Anterior cingulate cortex (tissue), 58 donors: ENCODE data around the gene ITCH.
A peak's percentile ranks its signal among the peaks of the same experiment; 100 is the strongest.

Experiments used
- DNase-seq, 58 donors: peaks; one replicate each; lab custom pipeline; 2025; lab: John Stamatoyannopoulos, UW

ITCH gene

DNA sequence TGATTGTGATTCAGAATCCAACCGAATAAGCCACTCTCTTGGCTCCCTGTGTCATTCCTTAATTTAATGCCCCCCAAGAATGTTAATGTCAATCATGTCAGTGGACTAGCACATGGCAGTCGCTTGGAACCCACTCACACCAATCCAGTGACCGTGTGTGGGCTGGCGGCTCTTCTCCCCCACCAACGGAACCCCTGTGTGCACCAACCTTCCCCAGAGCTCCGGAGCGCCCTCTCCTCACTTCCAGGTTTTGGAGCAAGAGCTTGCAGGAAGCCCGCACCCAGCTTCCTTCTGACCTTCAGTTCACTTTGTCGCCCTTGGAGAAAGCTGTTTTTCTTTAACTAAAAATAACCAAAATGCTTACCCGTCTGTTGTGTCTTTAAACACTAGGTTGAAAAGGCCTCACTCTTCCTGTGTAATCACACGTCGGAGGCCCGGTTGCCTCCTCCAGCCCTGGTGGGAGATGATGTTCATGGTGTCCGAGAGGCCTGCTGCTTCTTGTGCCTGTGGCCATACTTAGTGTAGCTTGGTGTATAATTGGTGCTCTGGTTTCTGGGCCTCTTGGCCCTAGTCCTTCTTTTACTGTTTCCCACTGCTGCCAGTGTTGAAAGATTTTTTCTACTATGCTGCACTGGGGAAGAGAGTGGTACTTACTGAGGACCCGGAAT is 177.7 kb downstream of the ITCH start:
- no peak for DNase-seq

DNA sequence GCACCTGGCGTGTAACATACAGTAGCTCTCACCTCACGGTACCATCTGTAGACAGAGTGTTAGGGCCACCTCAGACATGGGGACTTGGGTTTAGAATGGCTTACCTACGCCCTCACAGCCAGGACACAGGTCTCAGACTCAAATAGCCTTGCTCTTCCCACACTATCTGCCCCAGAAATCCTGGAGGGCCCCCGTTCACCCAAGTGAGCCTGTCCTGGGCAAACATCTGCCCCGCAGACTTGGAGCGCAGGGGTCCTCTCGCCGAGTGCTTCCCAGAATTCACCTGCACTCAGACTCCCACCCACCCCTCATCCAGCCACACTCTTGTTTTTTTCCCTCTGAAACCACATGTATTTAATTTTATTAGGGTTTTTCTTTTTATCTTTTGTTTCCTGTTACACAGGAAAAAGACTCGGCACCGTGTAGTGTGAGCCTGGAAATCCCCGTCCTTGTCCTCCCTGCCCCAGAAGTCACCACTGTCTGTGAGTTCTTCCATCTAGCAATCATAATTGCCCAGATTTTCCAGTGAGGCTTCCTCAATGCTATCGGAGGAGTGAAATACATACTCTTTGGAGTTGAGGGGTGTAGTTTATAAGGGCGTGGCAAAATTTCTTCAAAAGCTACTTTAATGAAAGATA is 178.3 kb downstream of the ITCH start:
- DNase-seq = no peak

DNA sequence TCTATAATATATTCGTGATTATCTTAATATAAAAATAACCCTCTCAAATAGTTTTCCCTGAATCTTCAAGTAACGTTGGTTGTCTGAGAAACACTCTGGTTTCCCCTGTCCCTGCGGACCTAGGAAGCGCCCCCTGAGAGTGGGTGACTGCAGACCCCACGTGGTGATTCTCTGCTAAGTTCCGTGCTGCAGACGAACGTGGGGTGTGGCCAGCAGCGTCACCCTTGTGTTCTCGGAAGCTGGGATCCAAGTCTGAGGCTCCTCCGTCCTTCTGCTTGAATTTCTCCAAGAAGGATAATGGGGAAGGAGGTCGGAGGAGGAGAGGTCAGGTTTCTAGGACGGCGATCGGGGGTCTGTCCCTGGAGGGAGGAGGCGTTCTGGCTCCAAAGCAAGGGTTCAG is 178.8 kb downstream of the ITCH start:
- DNase-seq = no peak

DNA sequence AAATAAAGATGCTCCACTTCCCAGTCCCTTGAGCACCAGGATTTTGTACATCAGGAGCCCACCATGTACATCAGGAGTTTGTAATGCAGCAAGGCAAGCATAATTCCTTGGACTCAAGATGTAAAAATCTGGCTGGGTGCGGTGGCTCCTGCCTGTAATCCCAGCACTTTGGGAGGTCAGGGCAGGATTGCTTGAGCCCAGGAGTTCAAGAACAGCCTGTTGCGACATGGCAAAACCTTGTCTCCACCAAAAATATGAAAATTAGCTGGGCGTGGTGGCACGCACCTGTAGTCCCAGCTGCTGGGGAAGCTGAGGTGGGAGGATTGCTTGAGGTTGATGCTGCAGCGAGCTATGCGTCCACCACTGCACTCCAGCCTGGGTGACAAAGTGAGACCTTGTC is 179.4 kb downstream of the ITCH start:
- DNase-seq = no peak

DNA sequence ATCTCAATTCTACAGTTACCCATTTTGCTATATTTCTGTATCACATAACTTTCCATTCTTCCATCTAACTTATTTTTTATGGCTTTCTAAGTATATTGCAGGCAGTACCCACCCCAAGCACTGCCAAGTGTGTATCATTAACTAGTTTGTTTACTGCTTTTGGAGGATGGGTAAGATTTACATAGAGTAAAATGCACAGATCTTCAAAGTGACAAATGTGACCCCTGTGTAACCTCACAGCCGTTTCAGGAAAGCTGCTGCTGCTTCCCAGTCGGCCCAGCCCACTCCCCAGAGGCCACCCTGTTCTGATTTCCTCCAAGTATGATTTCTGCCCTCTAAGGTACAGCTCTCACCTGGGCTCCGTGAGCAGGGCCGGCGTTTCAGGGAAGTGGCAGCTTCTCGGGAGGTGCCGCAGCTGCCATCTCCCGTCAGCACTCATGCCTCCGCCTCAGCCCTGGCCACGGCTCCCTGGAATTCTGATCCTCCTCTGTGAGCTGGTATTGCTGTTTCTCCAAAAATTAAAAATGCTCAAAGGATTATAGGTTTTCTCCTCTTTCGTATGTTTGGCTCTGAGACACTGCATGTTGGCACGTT is 180.5 kb downstream of the ITCH start:
- no peak for DNase-seq

DNA sequence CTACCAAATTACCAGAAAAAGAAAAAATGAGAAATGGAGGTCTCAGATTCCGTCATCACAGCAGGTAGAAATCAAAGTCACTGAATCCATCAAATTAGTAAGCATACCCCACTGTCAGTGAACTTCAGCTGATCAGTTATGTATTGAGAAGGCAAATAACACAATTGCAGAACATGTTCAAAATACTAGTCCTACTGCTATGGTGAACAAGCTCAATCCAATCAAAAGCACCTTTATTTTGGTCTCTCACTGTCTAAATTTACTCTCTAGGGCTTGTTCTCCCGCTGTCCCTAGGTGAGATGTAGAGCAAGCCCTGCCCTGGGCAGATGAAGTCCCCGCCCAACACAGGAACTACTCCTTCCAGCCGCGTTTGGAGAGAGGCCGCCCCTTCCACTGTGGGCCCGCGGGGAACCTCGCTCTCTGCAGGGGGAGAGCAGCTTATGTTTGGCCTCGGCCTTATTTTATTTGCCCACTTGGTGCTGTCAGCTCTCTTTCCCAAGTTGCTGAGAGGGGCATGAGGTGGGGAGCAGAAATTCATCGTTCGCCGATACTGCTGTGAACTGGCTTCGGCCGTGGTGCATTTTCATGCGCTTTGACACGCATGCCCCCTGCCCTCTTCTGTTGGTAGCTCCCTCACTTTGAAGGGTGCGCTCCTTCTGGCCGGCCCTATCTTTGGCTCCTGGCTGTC is 181.2 kb downstream of the ITCH start:
- DNase-seq = no peak

DNA sequence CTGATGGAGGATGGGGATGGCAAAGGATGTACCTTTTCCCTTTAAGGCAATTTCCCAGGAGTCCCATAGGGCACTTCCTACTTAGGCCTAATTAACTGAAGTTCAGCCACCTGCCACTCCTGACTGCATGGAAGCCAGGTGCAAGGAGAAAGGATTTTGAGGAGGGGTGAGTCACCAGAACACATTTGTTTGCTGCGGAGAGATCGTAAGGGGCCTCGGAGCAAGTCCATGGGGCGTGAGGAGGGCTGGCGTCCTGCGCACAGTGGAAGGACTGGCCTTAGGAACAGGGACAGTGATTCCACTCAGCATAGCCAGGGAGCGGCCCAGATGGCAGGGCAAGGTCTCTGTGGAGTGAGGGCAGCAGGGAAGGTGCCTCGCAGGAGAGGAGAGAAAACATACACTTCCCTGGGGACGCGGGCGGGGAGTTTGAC is 183.7 kb downstream of the ITCH start:
- no peak for DNase-seq

DNA sequence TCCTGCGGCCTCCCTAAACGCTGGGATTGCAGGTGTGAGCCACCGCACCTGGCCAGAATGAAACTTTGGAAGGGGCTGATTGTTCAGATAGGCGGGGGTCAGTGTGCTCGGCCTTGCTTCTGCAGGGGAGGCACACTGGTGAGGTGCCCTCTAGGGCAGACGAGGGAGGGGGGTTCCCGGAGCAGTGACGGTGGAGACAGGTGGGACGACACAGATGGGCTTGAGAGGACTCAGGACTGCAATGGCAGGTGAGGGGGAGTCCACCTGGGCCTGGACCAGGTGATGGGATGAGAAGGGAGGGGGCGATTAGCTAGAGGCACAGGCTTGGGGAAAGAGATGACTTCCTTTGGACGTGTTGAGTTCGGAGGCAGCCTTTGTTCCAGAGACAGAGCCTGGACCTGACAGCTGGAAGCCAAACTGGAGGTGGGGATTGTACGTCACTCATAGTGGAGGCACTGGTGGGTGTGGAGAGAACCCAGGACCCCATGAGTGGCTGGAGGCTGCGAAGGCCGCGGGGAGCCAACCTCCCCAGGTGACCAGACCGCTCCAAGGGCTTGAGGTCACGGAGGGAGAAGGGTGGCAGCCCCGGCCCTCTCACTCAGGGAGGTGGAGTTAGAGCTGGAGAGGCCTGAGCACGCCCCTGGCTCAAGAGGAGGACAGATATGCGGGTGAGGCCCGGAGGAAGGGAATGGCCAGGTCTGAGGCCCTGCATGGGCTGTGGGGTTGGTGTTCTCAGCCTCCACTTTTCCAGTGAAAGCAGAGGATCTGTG is 185.0 kb downstream of the ITCH start:
- no peak for DNase-seq

DNA sequence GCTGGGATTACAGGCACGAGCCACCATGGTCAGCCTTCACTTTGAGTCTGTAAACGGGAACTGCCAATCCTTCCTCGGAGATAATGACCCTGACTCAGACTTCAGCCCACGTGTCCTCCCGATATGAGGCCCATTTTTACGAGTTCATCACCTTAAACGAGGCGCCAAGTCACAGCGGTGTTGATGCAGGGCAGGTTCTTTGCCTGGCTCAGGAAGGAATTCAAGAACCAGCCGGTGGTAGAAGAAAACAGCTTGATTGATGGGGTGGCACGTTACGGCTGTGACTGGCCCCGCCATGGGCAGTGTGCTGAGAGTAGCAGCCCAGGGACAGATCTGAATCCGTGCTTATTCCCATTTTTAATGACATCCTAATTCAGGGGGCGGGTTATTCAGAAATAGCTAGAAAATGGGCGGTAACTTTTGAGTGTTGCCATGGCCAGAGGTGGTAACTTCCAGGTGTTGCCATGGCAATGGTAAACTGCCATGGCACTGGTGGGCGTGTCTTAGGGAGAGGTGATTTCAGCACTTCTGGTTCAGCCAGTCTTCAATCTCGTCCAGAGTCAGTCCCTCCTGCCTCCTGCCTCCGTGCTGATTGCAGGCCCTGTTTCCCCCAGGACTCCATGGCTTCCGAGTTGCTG is 186.3 kb downstream of the ITCH start:
- DNase-seq = no peak

DNA sequence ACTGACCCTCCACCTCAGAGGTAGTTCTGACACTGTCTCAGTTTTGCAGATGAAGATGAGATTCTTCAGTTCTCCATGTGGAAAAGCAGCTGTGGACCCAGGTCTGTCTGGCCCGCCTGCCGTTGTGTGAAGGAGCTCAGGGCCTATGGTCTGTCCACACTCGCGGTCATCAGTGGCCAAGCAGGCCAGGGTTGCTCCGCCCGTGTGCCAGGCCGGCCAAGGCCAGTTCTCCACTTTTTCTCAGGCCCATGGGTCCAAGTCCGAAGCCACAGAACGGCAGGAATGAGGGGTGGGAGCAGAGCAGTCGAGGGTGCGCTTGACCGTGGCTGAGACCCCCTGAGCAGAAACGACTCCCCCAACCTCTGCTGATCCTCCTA is 186.8 kb downstream of the ITCH start:
- no peak for DNase-seq

DNA sequence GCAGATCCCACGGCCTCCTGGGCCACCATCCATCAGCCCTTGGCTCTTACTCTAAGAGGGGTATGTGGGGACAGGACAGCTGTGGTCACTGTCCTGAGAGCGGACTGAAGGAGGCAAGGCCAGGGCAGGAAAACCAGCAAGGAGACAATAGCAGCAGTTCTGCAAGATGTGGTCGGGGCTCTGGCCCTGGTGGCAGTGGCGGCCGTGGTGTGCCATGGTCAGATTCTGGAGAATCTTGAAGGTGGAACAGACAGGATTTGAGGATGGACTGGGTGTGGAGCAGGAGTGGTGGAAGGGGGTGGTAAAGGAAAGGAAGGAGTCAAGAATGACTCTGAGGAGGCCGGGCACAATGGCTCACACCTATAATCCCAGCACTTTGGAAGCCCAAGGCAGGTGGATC is 189.5 kb downstream of the ITCH start:
- DNase-seq = no peak

DNA sequence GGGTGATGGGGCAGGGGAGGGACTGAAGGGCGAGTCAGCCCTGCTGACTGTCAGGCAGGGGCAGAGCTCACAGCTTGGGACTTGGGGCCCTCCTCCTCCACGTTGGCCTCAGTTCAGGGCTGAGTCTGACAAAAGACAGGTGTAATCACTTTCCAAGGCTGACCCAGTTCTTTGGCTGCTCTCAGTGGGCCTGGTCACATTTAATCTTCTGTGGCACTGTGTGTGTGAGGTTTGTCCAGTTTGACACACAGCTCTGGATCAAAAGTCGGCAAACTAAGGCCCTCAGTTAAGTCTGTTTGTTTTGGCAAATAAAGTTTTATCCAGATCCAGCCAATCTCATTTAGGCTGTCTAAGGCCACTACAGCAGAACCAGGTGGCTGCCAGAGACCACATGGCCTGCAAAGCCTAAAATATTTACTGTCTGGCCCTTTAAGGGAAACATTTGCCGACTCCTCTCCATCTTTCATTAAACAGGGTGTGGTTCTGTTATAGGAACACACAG is 190.3 kb downstream of the ITCH start:
- DNase-seq = no peak

DNA sequence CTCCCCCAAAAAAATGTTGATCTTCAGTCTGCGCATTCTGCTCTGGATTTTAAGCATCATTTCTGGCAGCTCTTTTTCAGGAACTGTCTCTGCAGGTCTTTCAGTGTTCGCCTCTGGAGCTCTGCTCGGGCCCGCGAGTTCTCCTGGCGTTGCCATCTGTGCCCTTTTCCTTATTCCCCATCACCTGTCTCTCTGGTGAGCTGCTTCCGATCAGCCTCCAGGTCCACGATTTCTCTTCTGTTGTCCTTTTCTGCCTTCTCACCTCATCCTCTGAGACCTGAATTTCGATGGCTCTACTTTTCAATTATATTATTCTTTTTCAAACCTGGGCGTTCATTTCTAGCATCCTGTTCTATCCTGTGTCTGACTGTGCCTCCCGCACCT is 194.9 kb downstream of the ITCH start:
- peak in 2 of 58 donors; percentile 39 to 42 for DNase-seq

DNA sequence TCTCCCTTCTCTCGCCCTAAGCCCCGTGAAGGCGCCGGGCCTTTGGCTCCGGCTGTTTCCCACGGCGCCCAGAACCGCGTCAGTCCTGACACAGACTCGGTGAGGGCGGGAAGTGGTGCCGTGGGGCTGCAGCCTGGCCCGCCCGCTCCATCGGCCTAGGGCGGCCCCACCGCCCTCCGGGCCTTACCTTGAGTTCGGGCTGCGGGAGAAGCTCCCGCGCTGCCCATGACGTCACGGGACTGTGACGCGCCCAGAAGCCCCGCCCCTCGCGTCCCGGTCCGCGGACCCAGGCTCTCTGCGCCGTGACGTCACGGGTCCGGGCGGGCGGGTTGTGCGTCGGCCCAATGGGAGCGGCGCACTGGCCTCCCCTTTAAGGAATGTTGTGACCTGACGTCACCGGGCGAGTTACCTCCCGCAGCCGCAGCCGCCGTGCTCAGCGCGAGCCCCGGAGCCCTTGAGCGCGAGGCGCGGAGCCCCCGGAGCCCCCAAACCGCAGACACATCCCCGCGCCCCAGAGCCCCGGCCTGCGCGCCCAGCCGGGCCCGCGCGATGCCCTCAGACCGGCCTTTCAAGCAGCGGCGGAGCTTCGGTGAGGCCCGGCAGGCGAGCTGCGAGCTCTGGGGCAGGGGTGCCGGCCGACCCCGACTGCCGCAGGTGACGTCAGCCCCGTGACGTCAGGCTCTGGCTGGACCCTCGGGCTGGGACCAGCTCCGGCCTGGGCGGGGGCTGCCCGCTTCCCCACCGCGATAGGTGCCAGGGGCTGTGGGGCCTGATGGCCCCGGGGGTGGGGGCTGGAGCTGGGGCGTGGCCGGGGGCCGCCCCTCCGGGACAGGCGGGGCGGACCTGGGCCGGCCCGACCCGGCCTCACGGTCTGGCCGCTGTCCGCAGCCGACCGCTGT is 195.5 kb downstream of the ITCH start, which contains the start of gene MAP1LC3A:
TSS of gene MAP1LC3A (plus strand) at position 399 of the 899 bp plus-strand sequence. CDS start at position 550, 151 bp downstream.
- peak; percentile 41 to 97 (median 90) for DNase-seq

DNA sequence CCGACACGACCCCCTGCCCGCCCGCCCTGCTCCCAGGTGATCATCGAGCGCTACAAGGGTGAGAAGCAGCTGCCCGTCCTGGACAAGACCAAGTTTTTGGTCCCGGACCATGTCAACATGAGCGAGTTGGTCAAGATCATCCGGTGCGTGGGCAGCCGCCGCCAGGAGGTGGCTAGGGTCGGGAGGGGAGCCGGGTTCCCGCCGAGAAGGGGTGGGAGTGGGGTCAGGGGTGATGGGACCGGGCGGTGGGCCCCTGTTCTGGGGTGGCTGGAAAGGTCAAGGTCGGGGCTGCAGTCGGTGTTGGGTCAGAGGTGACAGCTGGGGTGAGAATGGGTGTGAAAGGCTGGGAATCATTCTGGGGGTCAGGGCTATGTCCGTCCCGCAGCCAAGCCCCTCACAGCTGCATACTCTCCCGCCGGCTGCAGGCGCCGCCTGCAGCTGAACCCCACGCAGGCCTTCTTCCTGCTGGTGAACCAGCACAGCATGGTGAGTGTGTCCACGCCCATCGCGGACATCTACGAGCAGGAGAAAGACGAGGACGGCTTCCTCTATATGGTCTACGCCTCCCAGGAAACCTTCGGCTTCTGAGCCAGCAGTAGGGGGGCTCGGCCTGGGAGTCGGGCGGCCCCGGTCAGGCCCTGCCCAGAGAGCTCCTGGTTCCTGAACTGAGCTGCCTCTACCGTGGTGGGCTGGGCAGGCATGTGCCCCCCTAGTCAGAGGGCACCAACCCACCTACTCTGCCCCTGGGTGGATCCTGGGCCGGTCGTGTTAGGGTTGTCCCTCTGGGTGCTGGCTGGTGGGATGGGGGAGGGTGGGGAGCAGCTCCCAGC is 196.5 kb downstream of the ITCH start:
- DNase-seq = peak in 32 of 58 donors; percentile 9 to 66 (median 36)

DNA sequence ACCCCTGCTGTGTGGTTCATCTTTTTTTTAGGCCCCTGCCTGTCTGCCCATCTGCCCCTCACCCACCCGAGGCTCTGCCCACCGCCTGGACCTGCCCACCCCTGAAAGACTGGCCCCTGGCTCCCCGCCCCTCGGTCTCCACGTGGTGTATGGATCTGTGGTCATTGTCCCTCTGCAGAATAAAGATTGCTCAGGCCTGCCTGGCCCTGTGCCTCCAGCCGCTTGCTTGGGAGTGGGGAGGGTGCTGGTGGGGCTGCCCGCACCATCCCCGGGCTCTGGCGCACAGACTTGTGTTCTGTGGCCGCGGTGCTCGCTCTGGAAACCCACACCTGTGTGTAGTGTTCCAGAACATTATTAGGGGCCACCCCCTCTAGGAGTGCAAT is 197.1 kb downstream of the ITCH start:
- DNase-seq = peak in 45 of 58 donors; percentile 13 to 87 (median 53)

DNA sequence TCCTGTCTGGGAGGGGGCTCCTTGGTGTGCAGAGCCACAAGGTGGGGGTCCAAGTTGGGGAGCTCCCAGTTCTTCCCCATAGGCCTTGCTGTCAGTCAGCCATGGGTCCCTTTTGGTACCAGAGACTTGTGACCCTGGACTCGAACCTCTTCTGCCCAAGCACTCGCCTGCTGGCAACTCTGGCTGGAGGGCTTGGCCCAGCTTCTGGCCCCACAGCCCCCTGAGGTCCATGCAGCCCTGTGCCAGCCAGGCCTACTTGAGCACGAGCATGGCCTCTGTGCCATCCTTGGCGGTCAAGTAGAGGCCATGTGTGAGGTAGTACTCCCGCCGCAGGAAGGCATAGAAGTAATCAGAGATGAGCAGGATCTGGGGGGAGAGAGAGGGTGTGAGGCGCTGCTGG is 197.5 kb downstream of the ITCH start:
- peak in 4 of 58 donors; percentile 29 to 55 (median 50) for DNase-seq
